H1 (cell line): ENCODE measurements around the gene AMZ1. TPM values are rescaled to one million over a fixed set of nuclear protein-coding genes. Genes with fewer than 3 reads are reported as not detected.

Source experiments
- CTCF ChIA-PET: fragments of 300-600 bp; sonication (Branson Sonifier 250); formaldehyde crosslinking; loops from one replicate; lab custom pipeline; 2021; ENCODE audit not compliant: partially characterized antibody; lab: Charles Lee
- POLR2A ChIA-PET: fragments of 300-600 bp; sonication (Branson Sonifier 250); formaldehyde crosslinking; loops from one replicate; lab custom pipeline; 2021; ENCODE audit warnings: inconsistent platforms; ENCODE audit not compliant: partially characterized antibody; lab: Charles Lee
- DNase-seq, 2 experiments: peaks; one replicate each; pipeline versions ENCODE4 v3.0.0 to v3.0.0-alpha.2; 2010 to 2022; ENCODE audit warnings: low spot score in 2 of 2, low read depth in 1 of 2, mixed read lengths in 1 of 2
- FAIRE-seq: peaks from 2 replicates; lab custom pipeline; 2011; peaks lifted over from hg19 to GRCh38; lab: Jason Lieb, UNC
- H2AFZ ChIP-seq: 2 replicates; pipeline ENCODE4 v1.8.1; 2012; ENCODE audit warnings: low read length, inconsistent platforms
- H2AK5ac ChIP-seq: 2 replicates; pipeline ENCODE4 v1.6.1; 2013; ENCODE audit warnings: low read depth, low read length
- H2BK120ac ChIP-seq: replicated peaks from 2 replicates; pipeline ENCODE3; 2013; ENCODE audit warnings: low read depth, low read length, inconsistent platforms
- H2BK12ac ChIP-seq: 2 replicates; pipeline ENCODE4 v1.6.1; 2013; ENCODE audit warnings: low read depth, low read length
- H2BK15ac ChIP-seq: 2 replicates; pipeline ENCODE4 v1.6.1; 2013; ENCODE audit warnings: low read length
- H2BK20ac ChIP-seq: 2 replicates; pipeline ENCODE4 v1.6.1; 2013; ENCODE audit warnings: low read length
- H2BK5ac ChIP-seq: 2 replicates; pipeline ENCODE4 v1.6.1; 2013; ENCODE audit warnings: low read depth, low read length
- H3K14ac ChIP-seq: 2 replicates; pipeline ENCODE4 v1.6.1; 2013; ENCODE audit warnings: inconsistent platforms; ENCODE audit not compliant: insufficient read length
- H3K18ac ChIP-seq: 2 replicates; pipeline ENCODE4 v1.6.1; 2013; ENCODE audit warnings: low read length; ENCODE audit errors: extremely low read depth
- H3K23ac ChIP-seq: 2 replicates; pipeline ENCODE4 v1.6.1; 2013; ENCODE audit warnings: inconsistent platforms; ENCODE audit not compliant: insufficient read length
- H3K23me2 ChIP-seq: 2 replicates; pipeline ENCODE4 v1.6.1; 2013; ENCODE audit warnings: low read depth, low read length
- H3K27ac ChIP-seq: 2 replicates; pipeline ENCODE4 v1.6.1; 2011; ENCODE audit warnings: low read depth, low read length, inconsistent platforms
- H3K27me3 ChIP-seq, 4 experiments: replicated peaks in 1 of 4; 1 replicate in 1 of 4; 2 replicates in 3 of 4; pipeline versions ENCODE4 v1.6.1 to v1.8.1; 2011 to 2013; ENCODE audit warnings: low read length in 3 of 4, mild to moderate bottlenecking in 3 of 4, inconsistent platforms in 2 of 4, mixed read lengths in 2 of 4, moderate library complexity in 1 of 4; ENCODE audit not compliant: control insufficient read depth in 3 of 4, insufficient read depth in 3 of 4; ENCODE audit errors: extremely low read depth in 1 of 4
- H3K36me3 ChIP-seq, 4 experiments: 2 replicates each; pipeline versions ENCODE4 v1.6.1 to v1.8.1; 2011 to 2013; ENCODE audit warnings: mild to moderate bottlenecking in 4 of 4, low read length in 3 of 4, moderate library complexity in 2 of 4, control low read depth in 1 of 4, inconsistent platforms in 1 of 4; ENCODE audit not compliant: insufficient read depth in 4 of 4, control insufficient read depth in 2 of 4
- H3K4ac ChIP-seq: replicated peaks from 2 replicates; pipeline ENCODE3; 2013; ENCODE audit warnings: low read length, low read depth, mixed read lengths, inconsistent platforms; ENCODE audit not compliant: insufficient read length
- H3K4me1 ChIP-seq, 4 experiments: replicated peaks in 1 of 4; 1 replicate in 1 of 4; 2 replicates in 3 of 4; pipeline versions ENCODE4 v1.6.1 to v1.8.1; 2011 to 2013; ENCODE audit warnings: low read length in 3 of 4, inconsistent platforms in 2 of 4, mixed read lengths in 1 of 4; ENCODE audit not compliant: insufficient read depth in 4 of 4, control insufficient read depth in 3 of 4
- H3K4me2 ChIP-seq, 2 experiments: 2 replicates each; pipeline versions ENCODE4 v1.6.1 to v1.8.1; 2011 to 2013; ENCODE audit warnings: low read depth in 2 of 2, low read length in 2 of 2, control low read depth in 1 of 2, inconsistent platforms in 1 of 2, mild to moderate bottlenecking in 1 of 2; ENCODE audit not compliant: insufficient read depth in 1 of 2
- H3K4me3 ChIP-seq, 4 experiments: fragments of 200-600, 300-600 bp in 1 of 4; sonication (generic), shearing (Covaris generic), sonication (Bioruptor Twin) in 1 of 4; 2 replicates each; pipeline versions ENCODE4 v1.5.1 to v1.8.1; 2011 to 2016; ENCODE audit warnings: low read length in 4 of 4, low read depth in 3 of 4, control low read depth in 2 of 4, inconsistent platforms in 2 of 4, mild to moderate bottlenecking in 2 of 4, mixed read lengths in 1 of 4, moderate library complexity in 1 of 4; ENCODE audit not compliant: insufficient read depth in 2 of 4; ENCODE audit errors: extremely low read depth in 1 of 4
- H3K56ac ChIP-seq: replicated peaks from 2 replicates; pipeline ENCODE3; 2013; ENCODE audit warnings: low read depth, mild to moderate bottlenecking, mixed read lengths, low read length, inconsistent platforms; ENCODE audit not compliant: insufficient read length
- H3K79me1 ChIP-seq: 2 replicates; pipeline ENCODE4 v1.6.1; 2013; ENCODE audit warnings: low read depth, low read length, control low read depth
- H3K79me2 ChIP-seq, 2 experiments: 2 replicates each; pipeline versions ENCODE4 v1.6.1 to v1.8.1; 2012 to 2013; ENCODE audit warnings: low read length in 2 of 2, mild to moderate bottlenecking in 2 of 2, inconsistent platforms in 1 of 2; ENCODE audit not compliant: insufficient read depth in 2 of 2, control insufficient read depth in 1 of 2
- H3K9ac ChIP-seq, 4 experiments: replicated peaks in 1 of 4; 1 replicate in 1 of 4; 2 replicates in 3 of 4; pipeline versions ENCODE4 v1.6.1 to v1.8.1; 2011 to 2013; ENCODE audit warnings: low read depth in 3 of 4, low read length in 3 of 4, control low read depth in 2 of 4, mild to moderate bottlenecking in 2 of 4, moderate library complexity in 2 of 4, inconsistent platforms in 1 of 4; ENCODE audit errors: extremely low read depth in 1 of 4
- H3K9me3 ChIP-seq, 2 experiments: 2 replicates each; pipeline versions ENCODE4 v1.6.1 to v1.8.1; 2012 to 2013; ENCODE audit warnings: mild to moderate bottlenecking in 2 of 2, moderate library complexity in 2 of 2, control low read depth in 1 of 2, inconsistent platforms in 1 of 2, low read depth in 1 of 2, low read length in 1 of 2, mixed read lengths in 1 of 2; ENCODE audit not compliant: insufficient read depth in 2 of 2
- H4K20me1 ChIP-seq, 2 experiments: replicated peaks in 1 of 2; 2 replicates each; pipeline versions ENCODE3 to v1.8.1; 2011 to 2013; ENCODE audit warnings: inconsistent platforms in 2 of 2, low read length in 2 of 2, mild to moderate bottlenecking in 1 of 2; ENCODE audit not compliant: insufficient read depth in 2 of 2, control insufficient read depth in 1 of 2
- H4K5ac ChIP-seq: 2 replicates; pipeline ENCODE4 v1.6.1; 2013; ENCODE audit warnings: low read length, low read depth, mixed read lengths, inconsistent platforms; ENCODE audit not compliant: insufficient read length
- H4K8ac ChIP-seq: 2 replicates; pipeline ENCODE4 v1.8.0; 2013; ENCODE audit warnings: mild to moderate bottlenecking, moderate library complexity, low read length, inconsistent platforms; ENCODE audit not compliant: insufficient read depth; ENCODE audit errors: extremely low read depth
- H4K91ac ChIP-seq: replicated peaks from 2 replicates; pipeline ENCODE3; 2013; ENCODE audit warnings: low read length, mixed read lengths, inconsistent platforms; ENCODE audit not compliant: insufficient read length
- ASH2L ChIP-seq: fragments of 200-600, 300-600 bp; sonication (generic); IDR thresholded peaks from one replicate; pipeline ENCODE4 v1.7.1; 2017; ENCODE audit warnings: low read length
- BRCA1 ChIP-seq: IDR thresholded peaks from 2 replicates; pipeline ENCODE4 v1.6.1; 2012; ENCODE audit warnings: low read depth, low read length, improper control_type of control experiment
- CTBP2 ChIP-seq: IDR thresholded peaks from 2 replicates; pipeline ENCODE4 v1.7.0; 2011; ENCODE audit warnings: borderline replicate concordance, mild to moderate bottlenecking, moderate library complexity, mixed read lengths, low read length; ENCODE audit not compliant: insufficient read depth, insufficient read length
- EGR1 ChIP-seq: IDR thresholded peaks from 2 replicates; pipeline ENCODE4 v1.6.1; 2011; ENCODE audit warnings: low read depth, low read length, borderline replicate concordance
- EZH2 ChIP-seq: fragments of 200-600 bp; sonication (generic); IDR thresholded peaks from 2 replicates; pipeline ENCODE4 v1.7.1; 2012; ENCODE audit warnings: low read depth, mild to moderate bottlenecking, moderate library complexity, low read length, inconsistent platforms; ENCODE audit not compliant: severe bottlenecking
- GABPA ChIP-seq: IDR thresholded peaks from 2 replicates; pipeline ENCODE4 v1.6.1; 2011; ENCODE audit warnings: mild to moderate bottlenecking, low read length, moderate library complexity, borderline replicate concordance; ENCODE audit not compliant: insufficient read depth
- HDAC6 ChIP-seq: IDR thresholded peaks from one replicate; pipeline ENCODE4 v1.7.1; 2012; ENCODE audit warnings: low read depth, mild to moderate bottlenecking, inconsistent platforms, low read length, moderate library complexity
- JUN ChIP-seq: IDR thresholded peaks from 2 replicates; pipeline ENCODE4 v1.6.1; 2011; ENCODE audit warnings: low read depth, mild to moderate bottlenecking, improper control_type of control experiment, low read length
- KDM5A ChIP-seq: fragments of 200-600 bp; IDR thresholded peaks from 2 replicates; pipeline ENCODE4 v1.7.1; 2012; ENCODE audit warnings: mild to moderate bottlenecking, low read length, inconsistent platforms, mixed read lengths
- RFX5 ChIP-seq: IDR thresholded peaks from 2 replicates; pipeline ENCODE4 v1.6.1; 2011; ENCODE audit warnings: low read depth, low read length, improper control_type of control experiment, borderline replicate concordance
- RNF2 ChIP-seq: fragments of 200-900, 300-1000 bp; sonication (generic); IDR thresholded peaks from 2 replicates; pipeline ENCODE4 v1.7.1; 2016; ENCODE audit warnings: borderline replicate concordance, low read depth, mild to moderate bottlenecking, antibody characterized with exemption, low read length; ENCODE audit not compliant: poor library complexity, severe bottlenecking; ENCODE audit errors: missing control alignments
- SAP30 ChIP-seq: fragments of 300-600 bp; sonication (generic); IDR thresholded peaks from 2 replicates; pipeline ENCODE4 v1.7.1; 2012; ENCODE audit warnings: low read length, moderate library complexity, mild to moderate bottlenecking, inconsistent platforms; ENCODE audit not compliant: insufficient read depth, insufficient replicate concordance
- SP4 ChIP-seq: IDR thresholded peaks from 2 replicates; pipeline ENCODE4 v1.6.1; 2012; ENCODE audit warnings: low read length, inconsistent platforms
- TAF7 ChIP-seq: optimal IDR thresholded peaks from 2 replicates; pipeline ENCODE3; 2011; ENCODE audit warnings: low read depth, mild to moderate bottlenecking, inconsistent platforms, low read length, moderate library complexity, borderline replicate concordance
- WGBS, 2 experiments: shearing (Covaris generic) in 1 of 2; methylation state at CpG; one replicate each; pipeline versions ENCODE4 v1.1.6 to v1.1.7; 2013 to 2015; ENCODE audit warnings: low lambda C conversion rate in 2 of 2, mixed read lengths in 2 of 2, inconsistent platforms in 1 of 2, low coverage in 1 of 2, missing lambda C conversion rate in 1 of 2; ENCODE audit not compliant: insufficient replicate concordance in 2 of 2, insufficient coverage in 1 of 2, insufficient read length in 1 of 2; ENCODE audit errors: extremely low coverage in 1 of 2, missing lambda C conversion rate in 1 of 2; 5-methylcytosine and 5-hydroxymethylcytosine counted together
- polyA plus RNA-seq, 7 experiments: library from polyadenylated mRNA; depleted of rRNA in 3 of 7; stranded (reverse) in 5 of 7; unstranded in 2 of 7; fragments of >200 nt in 5 of 7; fragments of 200-250 nt in 2 of 7; gene quantifications; 1 replicate in 5 of 7; 2 replicates in 1 of 7; 4 replicates in 1 of 7; pipeline versions ENCODE4 v1.2.1 to v1.2.3, GENCODE V29; 2011 to 2013; ENCODE audit warnings: missing spikeins in 2 of 7, mixed read lengths in 2 of 7
- total RNA-seq: library from RNA; stranded (reverse); fragmentation: NEBNext Ultra II Directional; extraction: Animal tissue kit (Norgen Biotek cat#: 25700); gene quantifications from 2 replicates; pipeline ENCODE4 v1.2.1, GENCODE V29; 2021

Gene AMZ1
- total and polyA plus RNA-seq, 2 of the 8 experiments (the other 6 are each of a cell fraction or from before 2014, with no cell fraction given): 0.59 to 1.4 TPM

GRCh38 chr7:2722591-2722990, 34.6 kb downstream of the AMZ1 start:
- H2BK15ac ChIP-seq: no peak overlapping the region
- peaks cover 0 to 11% (median 5%) of the 10 kb centered on the region in 4 experiments; a peak in 6 of 8 replicates for H3K36me3 ChIP-seq
- no peaks in the 10 kb centered on the region for H3K27me3 ChIP-seq
- no peak overlapping the region for H4K8ac ChIP-seq
- no peak overlapping the region for H3K56ac ChIP-seq
- no peak overlapping the region for H2BK5ac ChIP-seq
- ChIA-PET POLR2A (interaction anchor here (1.0 kb wide), 1 partner anchor 150 kb away, joined by 3 read pairs; no protein-coding TSS in a partner anchor), CTCF (interaction anchor here (0.9 to 11.4 kb wide), 2 partner anchors 15 to 21 kb away, joined by 3 to 125 read pairs; no protein-coding TSS in a partner anchor)
- H3K4me1 ChIP-seq: no peaks in the 10 kb centered on the region; a peak in 4 of 7 replicates
- H3K27ac ChIP-seq: no peak overlapping the region
- H3K9me3 ChIP-seq: no peaks in the 10 kb centered on the region
- no peak for DNase-seq
- H3K23me2 ChIP-seq: no peaks in the 10 kb centered on the region
- no peak overlapping the region for H3K4ac ChIP-seq
- H3K23ac ChIP-seq: no peak overlapping the region
- H2BK20ac ChIP-seq: no peak overlapping the region
- WGBS, 2 experiments: 88% methylated on average over 4 of the region's 4 CpGs; no CpG with 5 or more reads in 1 of the 2 experiments
- H3K14ac ChIP-seq: no peak overlapping the region
- H2BK12ac ChIP-seq: no peak overlapping the region
- H3K9ac ChIP-seq: no peak overlapping the region
- no peak overlapping the region for H3K4me2 ChIP-seq
- no peak overlapping the region for H4K5ac ChIP-seq
- H3K4me3 ChIP-seq: no peak overlapping the region
- no peak overlapping the region for H2BK120ac ChIP-seq
- no peak overlapping the region for H2AK5ac ChIP-seq
- H4K20me1 ChIP-seq: peaks cover 2 to 9% of the 10 kb centered on the region in 2 experiments
- no peak overlapping the region for H4K91ac ChIP-seq
- H3K79me2 ChIP-seq: no peaks in the 10 kb centered on the region; a peak in 1 of 4 replicates
- no peak overlapping the region for H2AFZ ChIP-seq
- no peak for FAIRE-seq
- TF ChIP-seq TAF7: no peak
- TF ChIP-seq EGR1: no peak
- no peak for TF ChIP-seq SP4
- TF ChIP-seq KDM5A: no peak
- TF ChIP-seq GABPA: no peak
- TF ChIP-seq EZH2: no peak
- TF ChIP-seq CTBP2: no peak
- TF ChIP-seq SAP30: no peak
- no peak for TF ChIP-seq RNF2
- TF ChIP-seq RFX5: no peak
- no peak for TF ChIP-seq JUN
- no peak for TF ChIP-seq BRCA1
- no peak for TF ChIP-seq ASH2L
- TF ChIP-seq HDAC6: no peak
- peaks cover 9% of the 10 kb centered on the region; the same call in 1 of the 2 replicates for H3K79me1 ChIP-seq
- H3K18ac ChIP-seq: no peak overlapping the region
